Mesothelial cell of epicardium (in vitro differentiated cells): Measurements from ENCODE around the gene CXXC4. TPM values are rescaled to one million over a fixed set of nuclear protein-coding genes. Genes with fewer than 3 reads are reported as not detected.

Experiments
- DNase-seq, 2 experiments: peaks; one replicate each; pipeline ENCODE4 v3.0.0; 2021; ENCODE audit warnings: low spot score in 2 of 2; ENCODE audit not compliant: unreplicated experiment in 2 of 2
- H3K27ac Mint-ChIP-seq: 2 replicates; pipeline ENCODE4 v1.8.0; 2021; ENCODE audit warnings: mixed read lengths
- H3K27me3 Mint-ChIP-seq: 2 replicates; pipeline ENCODE4 v1.8.0; 2021; ENCODE audit warnings: low read depth, mixed read lengths
- H3K36me3 Mint-ChIP-seq: 2 replicates; pipeline ENCODE4 v1.8.0; 2021; ENCODE audit warnings: mixed read lengths
- H3K4me1 Mint-ChIP-seq: 2 replicates; pipeline ENCODE4 v1.8.0; 2021; ENCODE audit warnings: mixed read lengths
- H3K4me3 Mint-ChIP-seq: 2 replicates; pipeline ENCODE4 v1.8.0; 2021; ENCODE audit warnings: mild to moderate bottlenecking, moderate library complexity, mixed read lengths
- H3K9me3 Mint-ChIP-seq: 2 replicates; pipeline ENCODE4 v1.8.0; 2021; ENCODE audit warnings: mixed read lengths
- total RNA-seq: library from RNA; stranded (reverse); gene quantifications from 3 replicates; pipeline ENCODE4 v1.2.1, GENCODE V29; 2021
- TF ChIP-seq, protein P1 (sequence below): fragments of 200-600 bp; sonication (generic); IDR thresholded peaks from one replicate; pipeline ENCODE4 v1.5.0; 2021; ENCODE audit warnings: antibody characterized with exemption; ENCODE audit not compliant: unreplicated experiment

CXXC4 gene
- total RNA-seq, 1 donor from 2014 or later, result 5.0 TPM

DNA sequence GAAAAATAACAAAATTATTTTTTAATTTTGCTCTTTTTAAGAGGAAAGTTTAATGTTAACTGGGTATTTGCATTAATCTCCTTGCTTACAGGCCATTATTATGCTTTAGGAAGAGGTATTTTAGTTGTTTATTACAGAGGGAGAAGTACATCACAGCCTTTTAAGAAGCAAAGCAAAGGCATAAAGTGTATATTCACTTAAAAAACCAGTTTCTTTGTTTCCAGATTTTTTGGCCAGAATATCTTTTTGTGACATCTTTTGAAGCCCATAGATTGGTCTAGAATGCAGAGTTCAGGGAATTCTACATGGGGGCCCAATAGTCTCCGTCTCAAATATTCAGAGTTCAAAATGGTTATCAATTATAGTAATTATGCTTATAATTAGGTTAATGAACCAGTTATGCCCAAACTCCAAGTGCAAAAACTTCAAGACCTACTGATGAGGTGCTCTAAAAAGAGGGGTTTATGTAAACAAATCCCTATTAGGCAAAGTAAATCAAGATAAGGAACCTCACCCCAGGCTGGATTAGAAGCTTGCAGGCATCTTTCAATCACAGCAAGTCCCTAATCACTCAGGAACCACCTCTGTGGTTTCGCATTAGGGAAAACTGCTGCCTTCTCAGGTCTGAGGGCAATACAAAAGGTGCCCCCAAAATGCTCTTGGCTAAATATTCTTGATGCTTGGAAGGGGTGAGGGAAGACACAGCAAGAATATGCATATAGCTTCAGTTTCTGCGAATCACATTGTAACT, 1.4 kb downstream of the CXXC4 start:
- H3K36me3 Mint-ChIP-seq, result no peaks in the 10 kb centered on the region
- H3K27ac Mint-ChIP-seq, result peak overlapping the region; percentile 37
- H3K27me3 Mint-ChIP-seq, result peaks cover 5% of the 10 kb centered on the region
- H3K9me3 Mint-ChIP-seq, result no peaks in the 10 kb centered on the region
- DNase-seq, result no peak
- TF ChIP-seq, protein P1, sequence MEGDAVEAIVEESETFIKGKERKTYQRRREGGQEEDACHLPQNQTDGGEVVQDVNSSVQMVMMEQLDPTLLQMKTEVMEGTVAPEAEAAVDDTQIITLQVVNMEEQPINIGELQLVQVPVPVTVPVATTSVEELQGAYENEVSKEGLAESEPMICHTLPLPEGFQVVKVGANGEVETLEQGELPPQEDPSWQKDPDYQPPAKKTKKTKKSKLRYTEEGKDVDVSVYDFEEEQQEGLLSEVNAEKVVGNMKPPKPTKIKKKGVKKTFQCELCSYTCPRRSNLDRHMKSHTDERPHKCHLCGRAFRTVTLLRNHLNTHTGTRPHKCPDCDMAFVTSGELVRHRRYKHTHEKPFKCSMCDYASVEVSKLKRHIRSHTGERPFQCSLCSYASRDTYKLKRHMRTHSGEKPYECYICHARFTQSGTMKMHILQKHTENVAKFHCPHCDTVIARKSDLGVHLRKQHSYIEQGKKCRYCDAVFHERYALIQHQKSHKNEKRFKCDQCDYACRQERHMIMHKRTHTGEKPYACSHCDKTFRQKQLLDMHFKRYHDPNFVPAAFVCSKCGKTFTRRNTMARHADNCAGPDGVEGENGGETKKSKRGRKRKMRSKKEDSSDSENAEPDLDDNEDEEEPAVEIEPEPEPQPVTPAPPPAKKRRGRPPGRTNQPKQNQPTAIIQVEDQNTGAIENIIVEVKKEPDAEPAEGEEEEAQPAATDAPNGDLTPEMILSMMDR, result no peak
- H3K4me1 Mint-ChIP-seq, result peaks cover 54% of the 10 kb centered on the region
- peak overlapping the region; percentile 94 for H3K4me3 Mint-ChIP-seq

DNA sequence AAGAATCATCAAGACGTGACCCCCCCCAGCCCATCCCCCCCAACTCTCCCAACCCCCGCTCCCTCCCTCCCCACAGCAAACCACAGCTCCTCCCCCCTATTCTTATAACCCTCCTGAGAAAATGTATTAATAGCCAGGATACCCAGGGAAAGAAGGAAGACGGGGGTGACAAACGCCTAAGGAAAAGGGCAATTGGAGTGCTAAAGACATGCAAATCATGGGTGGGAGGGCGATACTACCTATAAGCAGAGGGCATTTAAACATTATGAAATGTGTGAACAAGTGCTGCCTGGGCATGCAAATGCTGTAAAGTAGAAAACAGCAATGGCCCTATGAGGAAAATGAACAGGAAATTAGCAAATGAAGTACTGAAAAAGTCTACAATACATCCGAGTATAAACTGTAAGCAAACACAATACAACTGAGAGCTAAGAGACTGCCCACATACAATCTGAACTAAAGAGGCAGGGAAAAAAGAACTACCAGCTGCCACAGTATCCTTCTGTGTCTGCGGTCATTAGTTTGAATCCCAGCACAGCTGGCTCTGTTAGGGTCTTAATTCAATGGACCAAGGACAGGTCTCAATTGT, 2.4 kb downstream of the CXXC4 start:
- DNase-seq, result no peak
- H3K9me3 Mint-ChIP-seq, result no peaks in the 10 kb centered on the region
- peak overlapping the region; percentile 82 for H3K4me3 Mint-ChIP-seq
- H3K36me3 Mint-ChIP-seq, result no peaks in the 10 kb centered on the region
- peaks cover 60% of the 10 kb centered on the region for H3K4me1 Mint-ChIP-seq
- peak overlapping the region; percentile 85 for H3K27ac Mint-ChIP-seq
- H3K27me3 Mint-ChIP-seq, result peaks cover 2% of the 10 kb centered on the region
- TF ChIP-seq, protein P1, result no peak

DNA sequence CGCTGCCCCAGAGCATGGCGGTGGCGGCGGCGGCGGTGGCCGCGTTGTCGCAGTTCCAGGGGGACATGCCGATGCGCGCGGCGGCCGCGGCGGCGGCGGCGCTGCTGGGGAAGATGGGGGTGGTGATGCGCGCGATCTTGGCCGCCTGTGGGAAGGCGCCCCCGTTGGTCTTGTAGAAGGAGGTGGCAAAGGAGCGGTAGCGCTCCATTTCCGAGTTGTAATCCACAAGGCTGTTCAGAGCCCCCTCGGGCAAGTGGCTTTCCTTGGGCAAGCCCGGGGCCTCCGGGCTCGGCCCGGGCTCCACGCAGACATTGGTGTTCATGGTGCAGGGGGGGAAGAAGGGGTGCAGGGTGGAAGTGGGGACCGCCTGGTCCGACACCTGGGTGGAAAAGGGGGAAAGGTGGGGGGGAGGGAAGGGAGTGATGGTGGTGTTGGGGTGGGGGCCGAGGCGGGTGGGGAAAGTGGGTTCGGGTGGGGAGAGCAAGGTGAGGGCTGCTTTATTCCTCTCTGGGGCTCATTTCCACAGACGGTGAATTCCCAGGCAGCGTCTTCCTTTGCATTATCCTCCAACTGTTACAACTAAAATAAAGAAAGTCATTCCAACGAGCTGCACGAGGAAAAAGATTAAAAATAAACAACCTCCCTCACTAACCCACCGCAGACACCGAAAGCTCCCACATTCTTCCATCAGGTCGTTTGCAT, 3.1 kb downstream of the CXXC4 start:
- peak; percentile 54 to 62 for DNase-seq
- peaks cover 67% of the 10 kb centered on the region for H3K4me1 Mint-ChIP-seq
- H3K4me3 Mint-ChIP-seq, result peak overlapping the region; percentile 82
- H3K27ac Mint-ChIP-seq, result peak overlapping the region; percentile 85
- TF ChIP-seq, protein P1, result no peak
- H3K27me3 Mint-ChIP-seq, result peaks cover 2% of the 10 kb centered on the region
- no peaks in the 10 kb centered on the region for H3K9me3 Mint-ChIP-seq
- H3K36me3 Mint-ChIP-seq, result no peaks in the 10 kb centered on the region

DNA sequence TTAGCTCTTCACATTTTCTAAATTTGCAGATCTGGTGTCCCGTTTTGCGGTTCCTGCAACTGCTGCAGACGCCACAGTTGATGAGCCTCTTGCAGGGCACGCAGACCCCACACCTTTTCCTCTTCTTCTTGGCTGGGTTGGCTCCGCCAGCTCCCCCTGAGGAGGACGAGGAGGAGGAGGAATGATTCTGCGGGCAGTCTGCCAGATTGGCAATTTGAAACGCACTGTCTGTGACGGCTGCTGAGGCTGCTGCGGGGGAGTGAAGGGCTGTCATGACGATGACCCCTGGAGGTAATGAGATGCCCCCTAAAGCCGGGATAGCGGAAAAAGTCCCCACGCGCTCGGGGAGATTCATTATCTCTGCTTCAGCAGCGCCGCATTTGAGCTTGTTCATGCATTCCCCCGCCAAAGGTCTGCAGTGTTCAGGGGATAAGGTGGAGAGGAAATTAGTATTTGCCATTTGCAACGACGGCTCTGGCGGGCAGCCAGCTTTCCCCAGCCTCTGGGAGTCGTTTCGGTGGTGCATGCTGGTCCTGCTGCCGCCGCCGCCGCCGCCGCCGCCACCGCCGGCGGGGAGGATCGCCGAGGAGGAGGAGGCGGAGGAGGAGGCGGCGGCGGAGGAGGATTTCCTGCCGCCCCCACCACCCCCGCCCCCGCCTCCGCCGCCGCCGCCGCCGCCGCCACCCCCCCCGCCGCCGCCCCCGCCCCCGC, 3.8 kb downstream of the CXXC4 start:
- DNase-seq, result peak; percentile 74 to 91
- TF ChIP-seq, protein P1, result no peak
- Mint-ChIP-seq H3K4me3 (peak overlapping the region; percentile 88), H3K27me3 (peaks cover 2% of the 10 kb centered on the region), H3K36me3 (no peaks in the 10 kb centered on the region), H3K4me1 (peaks cover 67% of the 10 kb centered on the region), H3K27ac (peak overlapping the region; percentile 90), H3K9me3 (no peaks in the 10 kb centered on the region)

DNA sequence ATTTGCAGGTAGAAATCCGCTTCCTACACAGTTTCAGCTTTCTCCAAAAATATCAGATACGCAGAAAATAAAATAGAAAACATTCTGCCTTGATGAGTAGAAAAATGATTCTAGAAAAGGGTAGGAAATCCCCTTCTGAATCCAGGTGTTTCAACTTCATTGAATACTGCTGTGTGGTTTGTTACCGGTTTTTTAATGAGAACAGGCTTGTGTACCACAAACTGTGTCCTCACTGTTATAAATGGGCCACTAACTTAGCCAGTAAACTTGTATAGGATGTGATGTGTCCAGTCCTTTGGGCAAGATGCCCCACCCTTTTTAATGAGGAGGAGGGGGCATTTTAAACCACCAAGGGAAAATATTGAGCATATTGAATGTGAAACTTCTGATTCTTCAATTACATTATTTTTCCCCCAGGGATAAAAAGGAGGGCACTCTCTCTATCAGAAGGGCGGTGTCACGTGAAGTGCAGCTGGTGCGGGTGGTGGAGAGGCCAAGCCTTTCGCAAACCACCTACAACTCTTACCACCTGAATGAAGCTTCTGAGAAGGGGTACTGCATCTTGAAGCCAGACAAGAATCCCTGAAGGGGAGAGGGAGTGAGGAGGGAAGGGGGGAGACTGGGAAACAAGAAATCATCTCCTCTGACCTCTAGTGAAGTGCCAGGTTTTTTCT, 4.5 kb downstream of the CXXC4 start:
- peak overlapping the region; percentile 90 for H3K27ac Mint-ChIP-seq
- peaks cover 61% of the 10 kb centered on the region for H3K4me1 Mint-ChIP-seq
- H3K36me3 Mint-ChIP-seq, result no peaks in the 10 kb centered on the region
- peaks cover 2% of the 10 kb centered on the region for H3K27me3 Mint-ChIP-seq
- H3K9me3 Mint-ChIP-seq, result no peaks in the 10 kb centered on the region
- no peak for DNase-seq
- TF ChIP-seq, protein P1, result no peak
- peak overlapping the region; percentile 88 for H3K4me3 Mint-ChIP-seq
